Mesothelial cell of epicardium (in vitro differentiated cells): ENCODE data around the gene CRYBG1. TPM values are rescaled to one million over a fixed set of nuclear protein-coding genes. Genes with fewer than 3 reads are reported as not detected.

Experiments
- DNase-seq, 2 experiments: peaks; one replicate each; pipeline ENCODE4 v3.0.0; 2021; ENCODE audit warnings: low spot score in 2 of 2; ENCODE audit not compliant: unreplicated experiment in 2 of 2
- H3K27ac Mint-ChIP-seq: 2 replicates; pipeline ENCODE4 v1.8.0; 2021; ENCODE audit warnings: mixed read lengths
- H3K27me3 Mint-ChIP-seq: 2 replicates; pipeline ENCODE4 v1.8.0; 2021; ENCODE audit warnings: low read depth, mixed read lengths
- H3K36me3 Mint-ChIP-seq: 2 replicates; pipeline ENCODE4 v1.8.0; 2021; ENCODE audit warnings: mixed read lengths
- H3K4me1 Mint-ChIP-seq: 2 replicates; pipeline ENCODE4 v1.8.0; 2021; ENCODE audit warnings: mixed read lengths
- H3K4me3 Mint-ChIP-seq: 2 replicates; pipeline ENCODE4 v1.8.0; 2021; ENCODE audit warnings: mild to moderate bottlenecking, moderate library complexity, mixed read lengths
- H3K9me3 Mint-ChIP-seq: 2 replicates; pipeline ENCODE4 v1.8.0; 2021; ENCODE audit warnings: mixed read lengths
- total RNA-seq: library from RNA; stranded (reverse); gene quantifications from 3 replicates; pipeline ENCODE4 v1.2.1, GENCODE V29; 2021
- TF ChIP-seq, protein P1 (sequence below): fragments of 200-600 bp; sonication (generic); IDR thresholded peaks from one replicate; pipeline ENCODE4 v1.5.0; 2021; ENCODE audit warnings: antibody characterized with exemption; ENCODE audit not compliant: unreplicated experiment

Gene CRYBG1
- total RNA-seq, 1 donor from 2014 or later, result 0.74 TPM

DNA sequence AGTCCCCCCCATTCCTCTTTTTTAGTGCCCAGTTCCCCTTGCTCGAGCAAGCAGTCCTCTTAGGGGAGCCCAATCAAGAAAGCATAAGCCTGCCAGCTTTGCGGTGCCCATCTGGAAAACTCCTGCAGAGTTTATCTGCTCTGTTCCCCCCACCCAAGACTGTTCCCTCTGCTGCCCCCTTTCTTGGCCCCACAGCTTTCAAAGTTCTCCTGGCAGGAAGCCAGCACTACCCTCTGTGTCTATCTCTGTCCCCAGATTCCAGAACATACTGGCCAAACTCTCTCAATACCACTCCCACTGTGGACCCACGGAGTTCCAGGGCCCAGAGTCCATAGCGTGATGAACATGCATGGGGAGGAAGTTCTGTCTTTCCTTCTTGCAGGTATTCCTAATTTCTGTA, 55.4 kb downstream of the CRYBG1 start:
- no peak for DNase-seq
- no peaks in the 10 kb centered on the region for H3K36me3 Mint-ChIP-seq
- TF ChIP-seq, protein P1, sequence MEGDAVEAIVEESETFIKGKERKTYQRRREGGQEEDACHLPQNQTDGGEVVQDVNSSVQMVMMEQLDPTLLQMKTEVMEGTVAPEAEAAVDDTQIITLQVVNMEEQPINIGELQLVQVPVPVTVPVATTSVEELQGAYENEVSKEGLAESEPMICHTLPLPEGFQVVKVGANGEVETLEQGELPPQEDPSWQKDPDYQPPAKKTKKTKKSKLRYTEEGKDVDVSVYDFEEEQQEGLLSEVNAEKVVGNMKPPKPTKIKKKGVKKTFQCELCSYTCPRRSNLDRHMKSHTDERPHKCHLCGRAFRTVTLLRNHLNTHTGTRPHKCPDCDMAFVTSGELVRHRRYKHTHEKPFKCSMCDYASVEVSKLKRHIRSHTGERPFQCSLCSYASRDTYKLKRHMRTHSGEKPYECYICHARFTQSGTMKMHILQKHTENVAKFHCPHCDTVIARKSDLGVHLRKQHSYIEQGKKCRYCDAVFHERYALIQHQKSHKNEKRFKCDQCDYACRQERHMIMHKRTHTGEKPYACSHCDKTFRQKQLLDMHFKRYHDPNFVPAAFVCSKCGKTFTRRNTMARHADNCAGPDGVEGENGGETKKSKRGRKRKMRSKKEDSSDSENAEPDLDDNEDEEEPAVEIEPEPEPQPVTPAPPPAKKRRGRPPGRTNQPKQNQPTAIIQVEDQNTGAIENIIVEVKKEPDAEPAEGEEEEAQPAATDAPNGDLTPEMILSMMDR, result no peak
- no peaks in the 10 kb centered on the region for H3K27me3 Mint-ChIP-seq
- no peak overlapping the region for H3K27ac Mint-ChIP-seq
- H3K4me3 Mint-ChIP-seq, result no peak overlapping the region
- peaks cover 8% of the 10 kb centered on the region for H3K4me1 Mint-ChIP-seq
- no peaks in the 10 kb centered on the region for H3K9me3 Mint-ChIP-seq

DNA sequence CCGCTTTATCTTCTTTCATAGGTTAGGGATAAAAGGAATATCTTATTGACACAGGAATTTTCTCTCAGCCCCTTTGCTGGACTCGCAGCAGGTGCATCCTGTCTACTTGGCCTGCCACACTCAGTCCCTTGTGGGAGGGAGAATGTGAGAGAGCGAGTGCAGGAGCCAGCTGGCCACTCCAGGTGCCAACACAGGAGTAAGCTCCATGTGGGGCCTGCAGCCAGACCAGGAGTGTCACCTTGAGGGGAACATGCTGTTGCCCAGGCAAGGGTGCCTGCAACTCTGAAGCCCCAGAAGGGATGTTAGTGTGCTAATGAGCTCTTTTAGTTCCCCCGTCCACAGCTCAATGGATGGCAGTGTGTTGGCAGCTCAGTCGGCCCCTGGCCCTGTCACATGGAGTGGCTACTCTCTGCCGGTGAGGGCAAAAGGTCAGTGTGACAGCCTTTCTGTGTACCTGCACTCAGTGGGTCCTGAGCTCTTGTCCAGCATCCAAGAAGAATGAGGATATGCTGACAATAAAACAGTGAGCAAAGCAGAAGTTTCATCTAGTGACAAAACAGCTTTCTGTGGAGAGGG, 57.1 kb downstream of the CRYBG1 start:
- H3K27me3 Mint-ChIP-seq, result no peaks in the 10 kb centered on the region
- H3K9me3 Mint-ChIP-seq, result no peaks in the 10 kb centered on the region
- H3K36me3 Mint-ChIP-seq, result no peaks in the 10 kb centered on the region
- H3K4me3 Mint-ChIP-seq, result no peak overlapping the region
- TF ChIP-seq, protein P1, result no peak
- H3K27ac Mint-ChIP-seq, result no peak overlapping the region
- DNase-seq, result no peak
- H3K4me1 Mint-ChIP-seq, result peaks cover 8% of the 10 kb centered on the region

DNA sequence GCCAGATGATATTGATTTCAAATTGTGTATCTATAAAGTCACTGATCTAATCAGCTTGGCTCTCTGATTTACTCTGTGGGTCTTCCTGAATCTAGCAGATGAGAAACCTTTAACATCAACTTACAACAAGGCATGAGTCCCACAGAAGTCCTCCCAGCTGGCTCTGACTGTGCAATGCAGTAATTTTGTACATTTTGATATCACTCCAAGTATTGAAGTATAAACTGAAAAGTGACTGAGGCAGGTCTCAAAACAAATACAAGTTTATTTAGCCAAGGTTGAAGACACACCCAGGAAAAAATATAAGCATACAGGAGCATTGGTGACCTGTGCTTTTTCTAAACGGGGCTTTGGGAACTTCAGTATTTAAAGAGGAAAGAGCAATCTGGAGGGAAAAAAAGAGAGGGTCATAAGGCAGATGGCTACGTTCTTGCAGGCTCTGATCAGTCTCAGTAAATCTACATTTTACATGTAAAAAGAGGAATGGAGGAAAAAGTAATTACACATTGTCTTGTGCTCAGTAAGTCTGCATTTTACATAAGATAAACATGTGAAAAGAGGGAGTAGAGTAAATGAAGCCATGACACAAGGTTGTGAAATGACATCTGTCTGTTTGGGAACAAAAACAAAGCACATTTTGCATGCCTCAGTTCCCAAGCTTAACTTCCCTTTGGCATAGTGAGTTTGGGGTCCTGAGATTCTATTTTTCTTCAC, 59.5 kb downstream of the CRYBG1 start:
- H3K27me3 Mint-ChIP-seq, result no peaks in the 10 kb centered on the region
- no peaks in the 10 kb centered on the region for H3K9me3 Mint-ChIP-seq
- H3K4me1 Mint-ChIP-seq, result peaks cover 7% of the 10 kb centered on the region
- no peak overlapping the region for H3K27ac Mint-ChIP-seq
- TF ChIP-seq, protein P1, result no peak
- no peaks in the 10 kb centered on the region for H3K36me3 Mint-ChIP-seq
- H3K4me3 Mint-ChIP-seq, result no peak overlapping the region
- no peak for DNase-seq

DNA sequence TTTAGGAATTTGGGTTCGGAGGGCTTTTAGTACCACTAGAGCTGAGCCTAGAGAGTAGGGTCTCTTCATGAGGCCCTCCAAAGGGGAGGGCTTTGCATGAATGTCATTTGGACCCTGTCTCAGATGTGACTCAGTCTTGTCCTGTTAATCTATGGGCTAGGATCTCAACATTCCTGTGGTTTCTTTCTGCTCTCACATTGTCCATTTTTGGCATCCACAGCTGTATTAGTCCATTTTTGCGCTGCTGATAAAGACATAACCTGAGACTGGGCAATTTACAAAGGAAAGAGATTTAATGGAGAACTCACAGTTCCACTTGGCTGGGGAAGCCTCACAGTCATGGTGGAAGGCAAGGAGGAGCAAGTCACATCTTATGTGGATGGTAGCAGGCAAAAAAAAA, 61.0 kb downstream of the CRYBG1 start:
- TF ChIP-seq, protein P1, result no peak
- H3K36me3 Mint-ChIP-seq, result no peaks in the 10 kb centered on the region
- peaks cover under 1% of the 10 kb centered on the region for H3K4me1 Mint-ChIP-seq
- H3K9me3 Mint-ChIP-seq, result no peaks in the 10 kb centered on the region
- no peak overlapping the region for H3K27ac Mint-ChIP-seq
- H3K27me3 Mint-ChIP-seq, result no peaks in the 10 kb centered on the region
- no peak overlapping the region for H3K4me3 Mint-ChIP-seq
- DNase-seq, result no peak

DNA sequence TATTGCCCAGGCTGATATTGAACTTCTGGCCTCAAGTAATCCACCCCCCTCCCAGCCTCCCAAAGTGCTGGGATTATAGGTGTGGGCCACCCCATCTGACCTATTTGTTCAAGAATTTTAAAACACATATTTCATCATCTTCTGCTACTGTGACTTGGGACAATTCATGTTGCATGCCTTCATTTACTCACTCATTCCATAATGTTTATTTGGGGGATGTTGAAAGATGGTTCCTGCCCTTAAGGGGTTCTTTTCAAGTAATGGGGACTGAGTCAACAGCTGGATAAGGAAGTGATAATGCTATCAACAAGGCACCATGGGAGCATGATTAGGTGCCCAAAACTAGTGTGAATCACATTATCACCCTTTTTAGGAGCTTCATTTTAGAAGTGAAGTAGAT, 62.0 kb downstream of the CRYBG1 start:
- Mint-ChIP-seq H3K4me3 (no peak overlapping the region), H3K27ac (no peak overlapping the region)

More for the DNA sequence above, 62.0 kb downstream of the CRYBG1 start:
- DNase-seq, result no peak
- Mint-ChIP-seq H3K4me1 (no peaks in the 10 kb centered on the region), H3K36me3 (no peaks in the 10 kb centered on the region), H3K27me3 (no peaks in the 10 kb centered on the region), H3K9me3 (no peaks in the 10 kb centered on the region)
- TF ChIP-seq, protein P1, result no peak
